PC-3 (cell line): ENCODE measurements around the gene YWHAH. TPM values are rescaled to one million over a fixed set of nuclear protein-coding genes. Genes with fewer than 3 reads are reported as not detected.

ENCODE experiments used
- ATAC-seq: fragments of 200-7000 bp; cut with Tn5 transposase; 2 replicates; pipeline ENCODE4 v1.9.1; 2020; ENCODE audit warnings: mild to moderate bottlenecking, moderate library complexity
- BruUV-seq: library from RNA; stranded (reverse); fragments of 400-500 nt; replicated peaks from 2 replicates; lab custom pipeline; 2021; lab: Mats Ljungman, UMichigan
- CTCF ChIA-PET: fragments of 300-600 bp; sonication (Branson Sonifier 250); formaldehyde crosslinking; loops from one replicate; lab custom pipeline; 2022; ENCODE audit warnings: antibody characterized with exemption; lab: Charles Lee
- POLR2A ChIA-PET: fragments of 300-600 bp; sonication (Branson Sonifier 250); formaldehyde crosslinking; loops from one replicate; lab custom pipeline; 2022; ENCODE audit warnings: antibody characterized with exemption; ENCODE audit not compliant: unreplicated experiment; lab: Charles Lee
- DNase-seq: peaks from one replicate; pipeline ENCODE4 v3.0.0-alpha.2; 2015
- H2AFZ ChIP-seq: fragments of 300-600 bp; sonication (generic); 2 replicates; pipeline ENCODE4 v1.6.0; 2016; ENCODE audit warnings: antibody characterized with exemption, low read length
- H3F3A ChIP-seq: fragments of 300-600 bp; sonication (generic); one replicate; pipeline ENCODE4 v1.6.0; 2017; ENCODE audit warnings: antibody characterized with exemption, low read length, control low read depth, mild to moderate bottlenecking; ENCODE audit not compliant: unreplicated experiment
- H3K27ac ChIP-seq: fragments of 300-600 bp; sonication (generic); 2 replicates; pipeline ENCODE4 v1.5.1; 2016; ENCODE audit warnings: mild to moderate bottlenecking, low read length
- H3K27me3 ChIP-seq: fragments of 300-600 bp; sonication (generic); 2 replicates; pipeline ENCODE4 v1.6.1; 2016; ENCODE audit warnings: low read length, mixed read lengths
- H3K36me3 ChIP-seq: fragments of 300-600 bp; sonication (generic); 2 replicates; pipeline ENCODE4 v1.6.1; 2016; ENCODE audit warnings: low read depth, mixed run types, low read length, mixed read lengths
- H3K4me1 ChIP-seq: fragments of 300-600 bp; sonication (generic); 2 replicates; pipeline ENCODE4 v1.5.1; 2016; ENCODE audit warnings: low read length; ENCODE audit not compliant: insufficient read depth
- H3K4me2 ChIP-seq: fragments of 300-600 bp; sonication (generic); 2 replicates; pipeline ENCODE4 v1.6.0; 2016; ENCODE audit warnings: low read length
- H3K4me3 ChIP-seq: fragments of 300-600 bp; sonication (generic); 2 replicates; pipeline ENCODE4 v1.5.1; 2016; ENCODE audit warnings: mild to moderate bottlenecking, low read length, mixed read lengths
- H3K79me2 ChIP-seq: fragments of 300-600 bp; sonication (generic); 2 replicates; pipeline ENCODE4 v1.6.1; 2017; ENCODE audit warnings: low read length, mixed read lengths
- H3K9ac ChIP-seq: fragments of 300-600 bp; sonication (generic); 2 replicates; pipeline ENCODE4 v1.6.0; 2016; ENCODE audit warnings: mild to moderate bottlenecking, low read length
- H3K9me2 ChIP-seq: fragments of 300-600 bp; sonication (generic); replicated peaks from 2 replicates; pipeline ENCODE4 v1.6.1; 2016; ENCODE audit warnings: mixed run types, low read length, mixed read lengths
- H3K9me3 ChIP-seq: fragments of 300-600 bp; sonication (generic); 2 replicates; pipeline ENCODE4 v1.6.1; 2016; ENCODE audit warnings: low read length, mixed read lengths
- H4K20me1 ChIP-seq: fragments of 300-600 bp; sonication (generic); 2 replicates; pipeline ENCODE4 v1.6.1; 2016; ENCODE audit warnings: low read length, mixed read lengths
- EZH2 ChIP-seq: fragments of 300-600 bp; sonication (generic); IDR thresholded peaks from one replicate; pipeline ENCODE4 v1.6.1; 2017; ENCODE audit warnings: antibody characterized with exemption, mild to moderate bottlenecking, low read length; ENCODE audit not compliant: unreplicated experiment
- EZH2phosphoT487 ChIP-seq: fragments of 300-600 bp; sonication (generic); IDR thresholded peaks from 2 replicates; pipeline ENCODE4 v1.6.1; 2018; ENCODE audit warnings: mild to moderate bottlenecking, antibody characterized with exemption, low read length, borderline replicate concordance
- intact Hi-C: fragments of 100-400 bp; cut with micrococcal nuclease; formaldehyde crosslinking; loops from 2 replicates; pipeline ENCODE4 v1.9.0; 2023
- total RNA-seq: library from RNA; depleted of rRNA; stranded (reverse); fragments of >200 nt; gene quantifications from 2 replicates; pipeline ENCODE4 v1.2.3, GENCODE V29; 2014
- TF ChIP-seq, protein P1 (sequence below): fragments of 300-600 bp; sonication (generic); conservative IDR thresholded peaks from 2 replicates; pipeline ENCODE4 v1.5.1; 2017; ENCODE audit warnings: antibody characterized with exemption, low read depth, mild to moderate bottlenecking, low read length

YWHAH gene
- total RNA-seq, 1 experiment from 2014 or later = 75.0 TPM

DNA sequence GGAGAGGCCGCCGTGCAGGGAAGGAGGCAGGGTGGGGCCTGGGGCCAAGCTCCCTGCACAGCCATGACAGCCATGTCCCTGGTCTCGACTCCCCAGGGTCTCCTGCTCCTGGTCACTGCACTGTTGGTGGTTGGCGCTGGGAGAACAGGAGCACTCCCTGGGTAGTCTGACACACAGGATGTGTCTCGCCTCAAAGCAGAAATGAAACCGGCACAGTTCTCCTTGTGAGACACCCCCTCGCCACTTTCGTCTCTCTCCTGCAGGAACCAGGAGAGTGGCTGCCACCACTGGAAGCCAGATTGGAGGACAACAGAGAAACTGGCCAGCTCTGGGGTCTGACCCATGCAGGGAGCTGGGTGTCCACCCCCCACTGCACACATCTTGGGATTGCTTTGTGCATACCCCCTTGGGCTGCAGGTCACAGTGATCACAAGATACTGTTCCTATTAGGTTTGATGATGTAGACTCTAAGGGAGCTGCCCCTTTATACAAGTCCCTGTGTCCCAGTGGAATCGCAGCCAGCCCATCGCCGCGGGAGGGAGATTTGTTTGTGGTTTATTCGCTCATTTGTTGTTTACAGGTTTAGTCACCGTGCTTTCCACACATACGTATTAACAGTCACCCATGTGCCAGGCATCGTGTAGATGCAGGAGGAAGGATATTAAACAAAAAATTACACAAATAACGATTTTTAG is 27.0 kb upstream of the YWHAH start:
- Histone ChIP-seq H3K4me1 (no peaks in the 10 kb centered on the region), H3K79me2 (no peaks in the 10 kb centered on the region), H3K27ac (no peak overlapping the region), H3K27me3 (no peaks in the 10 kb centered on the region), H3K4me3 (no peak overlapping the region), H3K36me3 (no peaks in the 10 kb centered on the region), H2AFZ (no peak overlapping the region), H3K9ac (no peak overlapping the region), H4K20me1 (no peaks in the 10 kb centered on the region), H3F3A (no peaks in the 10 kb centered on the region), H3K9me3 (no peaks in the 10 kb centered on the region), H3K9me2 (no peaks in the 10 kb centered on the region), H3K4me2 (no peak overlapping the region)
- no peak; the same call in 1 of the 2 replicates for ATAC-seq
- TF ChIP-seq EZH2 (no peak), EZH2phosphoT487 (no peak)
- TF ChIP-seq, protein P1, sequence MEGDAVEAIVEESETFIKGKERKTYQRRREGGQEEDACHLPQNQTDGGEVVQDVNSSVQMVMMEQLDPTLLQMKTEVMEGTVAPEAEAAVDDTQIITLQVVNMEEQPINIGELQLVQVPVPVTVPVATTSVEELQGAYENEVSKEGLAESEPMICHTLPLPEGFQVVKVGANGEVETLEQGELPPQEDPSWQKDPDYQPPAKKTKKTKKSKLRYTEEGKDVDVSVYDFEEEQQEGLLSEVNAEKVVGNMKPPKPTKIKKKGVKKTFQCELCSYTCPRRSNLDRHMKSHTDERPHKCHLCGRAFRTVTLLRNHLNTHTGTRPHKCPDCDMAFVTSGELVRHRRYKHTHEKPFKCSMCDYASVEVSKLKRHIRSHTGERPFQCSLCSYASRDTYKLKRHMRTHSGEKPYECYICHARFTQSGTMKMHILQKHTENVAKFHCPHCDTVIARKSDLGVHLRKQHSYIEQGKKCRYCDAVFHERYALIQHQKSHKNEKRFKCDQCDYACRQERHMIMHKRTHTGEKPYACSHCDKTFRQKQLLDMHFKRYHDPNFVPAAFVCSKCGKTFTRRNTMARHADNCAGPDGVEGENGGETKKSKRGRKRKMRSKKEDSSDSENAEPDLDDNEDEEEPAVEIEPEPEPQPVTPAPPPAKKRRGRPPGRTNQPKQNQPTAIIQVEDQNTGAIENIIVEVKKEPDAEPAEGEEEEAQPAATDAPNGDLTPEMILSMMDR = no peak
- ChIA-PET POLR2A (no interaction called here), CTCF (interaction anchor here (0.7 kb wide), 1 partner anchor 59 kb away, joined by 3 read pairs; no protein-coding TSS in a partner anchor)
- intact Hi-C loops = no loop called here
- no TSS peak for BruUV-seq
- no peak for DNase-seq

DNA sequence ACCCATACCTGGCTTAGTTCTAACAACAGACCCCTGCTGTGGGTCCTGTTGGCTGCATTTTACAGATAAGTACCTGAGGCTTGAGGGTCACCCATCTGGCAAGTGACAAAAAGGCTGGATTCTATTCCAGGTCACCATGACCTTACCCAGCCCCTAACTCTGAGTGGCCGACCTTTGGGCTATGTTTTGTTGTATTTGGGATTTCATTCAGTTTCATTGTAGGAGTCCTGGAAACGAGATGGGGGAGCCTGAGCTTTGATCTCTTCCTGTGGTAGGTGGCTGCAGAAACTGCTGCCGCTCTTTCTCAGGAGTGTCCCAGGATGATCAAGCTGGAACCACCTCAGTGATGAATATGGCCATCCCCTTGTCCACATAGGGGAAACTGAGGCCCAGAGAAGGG is 24.6 kb upstream of the YWHAH start:
- no peak overlapping the region for H3K9ac ChIP-seq
- no peak overlapping the region for H2AFZ ChIP-seq
- no peaks in the 10 kb centered on the region for H3K79me2 ChIP-seq
- H3K4me3 ChIP-seq = no peak overlapping the region
- H3K4me2 ChIP-seq = no peak overlapping the region
- POLR2A ChIA-PET = no interaction called here
- no peaks in the 10 kb centered on the region for H3F3A ChIP-seq
- no peaks in the 10 kb centered on the region for H3K9me3 ChIP-seq
- no peak for DNase-seq
- TF ChIP-seq EZH2phosphoT487 (no peak), EZH2 (no peak)
- TF ChIP-seq, protein P1 = no peak
- intact Hi-C loops = no loop called here
- H3K27me3 ChIP-seq = no peaks in the 10 kb centered on the region
- no peak for ATAC-seq
- BruUV-seq = no TSS peak
- CTCF ChIA-PET = no interaction called here
- no peaks in the 10 kb centered on the region for H3K4me1 ChIP-seq
- H3K36me3 ChIP-seq = no peaks in the 10 kb centered on the region
- H3K9me2 ChIP-seq = no peaks in the 10 kb centered on the region
- H4K20me1 ChIP-seq = no peaks in the 10 kb centered on the region
- no peak overlapping the region for H3K27ac ChIP-seq

DNA sequence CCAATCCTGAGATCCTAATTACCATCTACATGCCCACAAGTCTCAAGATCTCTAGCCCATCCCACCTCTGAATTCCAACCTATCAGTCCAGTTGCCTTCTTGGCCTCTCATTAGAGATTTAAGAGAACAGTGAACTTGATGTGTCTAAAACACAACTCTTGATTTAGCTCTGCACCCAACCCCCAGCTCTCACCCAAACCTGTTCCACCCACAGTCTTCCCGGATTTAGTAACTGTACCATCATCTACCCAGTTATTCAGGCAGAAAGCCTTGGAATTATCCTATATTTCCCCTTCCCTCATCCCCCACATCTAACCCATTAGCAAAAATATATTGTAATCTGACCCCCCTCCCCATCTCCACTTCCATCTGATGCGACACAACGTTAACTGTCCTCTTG is 24.0 kb upstream of the YWHAH start:
- Histone ChIP-seq H3K4me1 (no peaks in the 10 kb centered on the region), H3K9me2 (no peaks in the 10 kb centered on the region), H3K36me3 (no peaks in the 10 kb centered on the region), H3K4me2 (no peak overlapping the region), H2AFZ (no peak overlapping the region), H3K9me3 (no peaks in the 10 kb centered on the region), H3K9ac (no peak overlapping the region), H3K27ac (no peak overlapping the region), H3K27me3 (no peaks in the 10 kb centered on the region), H3K4me3 (no peak overlapping the region), H3K79me2 (no peaks in the 10 kb centered on the region), H3F3A (no peaks in the 10 kb centered on the region), H4K20me1 (no peaks in the 10 kb centered on the region)
- CTCF ChIA-PET = no interaction called here
- intact Hi-C loops = no loop called here
- TF ChIP-seq, protein P1 = no peak
- no peak for TF ChIP-seq EZH2
- no peak for TF ChIP-seq EZH2phosphoT487
- no peak for ATAC-seq
- POLR2A ChIA-PET = no interaction called here
- no TSS peak for BruUV-seq
- no peak for DNase-seq
